Measurements from ENCODE around the gene PCDHGA3. TPM values are rescaled to one million over a fixed set of nuclear protein-coding genes. Genes with fewer than 3 reads are reported as not detected.
"Not testable (repeated sequence)": the region's sequence is repeated elsewhere in the genome, so short reads cannot be mapped to it uniquely, and the experiment has no call there.

Gene PCDHGA3
- polyA plus RNA-seq, 1 of the 3 experiments (the other 2 are of a cell fraction) = 0.33 TPM

DNA sequence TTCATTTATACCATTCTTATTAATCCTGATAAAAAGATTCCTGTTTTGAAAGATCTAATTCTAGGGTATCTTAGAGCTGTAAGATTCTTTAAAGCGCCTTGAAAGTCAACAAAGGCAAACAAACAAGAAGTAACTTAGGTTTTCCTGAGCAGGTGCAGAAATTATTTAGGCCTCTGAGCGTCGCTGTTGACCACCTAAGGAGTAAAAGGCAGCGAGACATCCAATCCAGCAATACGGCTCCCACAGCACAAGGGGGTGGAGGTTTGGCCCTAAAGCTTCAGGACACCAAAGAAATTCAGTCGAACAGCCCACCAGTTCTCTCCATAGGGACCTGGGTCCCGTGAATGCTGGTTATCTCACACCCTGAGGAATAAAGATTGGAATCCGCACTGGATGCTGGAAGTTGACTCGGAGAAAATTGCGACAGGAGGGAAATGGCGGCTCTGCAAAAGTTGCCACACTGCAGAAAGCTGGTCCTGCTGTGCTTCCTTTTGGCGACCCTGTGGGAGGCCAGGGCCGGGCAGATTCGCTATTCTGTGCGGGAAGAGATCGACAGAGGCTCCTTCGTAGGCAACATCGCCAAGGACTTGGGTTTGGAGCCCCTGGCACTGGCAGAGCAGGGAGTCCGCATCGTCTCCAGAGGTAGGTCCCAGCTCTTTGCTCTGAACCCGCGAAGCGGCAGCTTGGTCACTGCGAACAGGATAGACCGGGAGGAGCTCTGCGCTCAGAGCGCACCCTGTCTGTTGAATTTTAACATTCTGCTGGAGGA is 4.9 kb upstream of the PCDHGA3 start, which contains the start of gene PCDHGA2:
Gene PCDHGA2 (plus strand): TSS at position 223 of the 769 bp plus-strand sequence.
- Histone ChIP-seq H2AFZ (ENCODE audit: low read depth) (no peak within 1 kb of the TSS), H3K4me3 (ENCODE audit: low read depth in 2 of 2, low read length in 1 of 2) (peak within 1 kb of the TSS in 1 of 2 experiments; percentile 17; a peak in 1 of 4 replicates), H3K9ac (no peak within 1 kb of the TSS), H3K27me3 (ENCODE audit: insufficient read depth) (no peaks in the 10 kb centered on the region), H3F3A (replicated peaks; ENCODE audit: insufficient read depth) (no peaks in the 10 kb centered on the region), H3K36me3 (replicated peaks in 1 of 2; ENCODE audit: control insufficient read depth in 1 of 2, insufficient read depth in 2 of 2, low read length in 1 of 2) (no peaks in the 10 kb centered on the region), H3K4me1 (ENCODE audit: control insufficient read depth in 1 of 2, insufficient read depth in 2 of 2, low read depth in 1 of 2, low read length in 1 of 2) (no peaks in the 10 kb centered on the region), H3K9me3 (peaks cover 14% of the 10 kb centered on the region), H3K9me2 (no peaks in the 10 kb centered on the region), H3K4me2 (no peak within 1 kb of the TSS), H3K27ac (ENCODE audit: low read depth in 2 of 2, low read length in 1 of 2) (no peak within 1 kb of the TSS), H4K20me1 (ENCODE audit: insufficient read depth) (no peaks in the 10 kb centered on the region), H3K79me2 (ENCODE audit: insufficient read depth) (no peaks in the 10 kb centered on the region)
- ChIA-PET CTCF (interaction anchor here (0.6 to 2.9 kb wide), 14 partner anchors 9 to 254 kb away, joined by 3 to 11 read pairs (median 5); partner anchors contain the start of genes PCDHB14, PCDHGA1 and TAF7), POLR2A (interaction anchor here (0.7 kb wide), 1 partner anchor 225 kb away, joined by 4 read pairs; no protein-coding TSS in a partner anchor)
- TF ChIP-seq NRF1 (IDR thresholded peaks at IDR 0.05; ENCODE audit: low read depth, low read length) (no peak), SIN3A (IDR thresholded peaks at IDR 0.05; ENCODE audit: borderline replicate concordance, low read depth, low read length) (no peak), ELF1 (IDR thresholded peaks at IDR 0.05) (no peak), EP300 (IDR thresholded peaks at IDR 0.05; ENCODE audit: borderline replicate concordance in 1 of 2, low read depth in 1 of 2, low read length in 1 of 2) (no peak), REST (IDR thresholded peaks at IDR 0.05; ENCODE audit: low read depth, low read length) (no peak), GABPA (IDR thresholded peaks at IDR 0.05; ENCODE audit: low read depth) (no peak), MEF2A (IDR thresholded peaks at IDR 0.05; ENCODE audit: borderline replicate concordance, low read depth) (no peak), TEAD4 (IDR thresholded peaks at IDR 0.05; ENCODE audit: borderline replicate concordance, insufficient read depth) (no peak), RAD21 (IDR thresholded peaks at IDR 0.05; ENCODE audit: low read length) (peak; percentile 47), CTCF (IDR thresholded peaks at IDR 0.05) (peak; percentile 43), NFIC (IDR thresholded peaks at IDR 0.05; ENCODE audit: borderline replicate concordance) (no peak), RXRA (IDR thresholded peaks at IDR 0.05; ENCODE audit: borderline replicate concordance, low read depth) (no peak)
- TF ChIP-seq, protein P1, sequence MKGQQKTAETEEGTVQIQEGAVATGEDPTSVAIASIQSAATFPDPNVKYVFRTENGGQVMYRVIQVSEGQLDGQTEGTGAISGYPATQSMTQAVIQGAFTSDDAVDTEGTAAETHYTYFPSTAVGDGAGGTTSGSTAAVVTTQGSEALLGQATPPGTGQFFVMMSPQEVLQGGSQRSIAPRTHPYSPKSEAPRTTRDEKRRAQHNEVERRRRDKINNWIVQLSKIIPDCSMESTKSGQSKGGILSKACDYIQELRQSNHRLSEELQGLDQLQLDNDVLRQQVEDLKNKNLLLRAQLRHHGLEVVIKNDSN (IDR thresholded peaks at IDR 0.05; ENCODE audit: borderline replicate concordance, low read depth) = no peak
- TF ChIP-seq, protein P2, sequence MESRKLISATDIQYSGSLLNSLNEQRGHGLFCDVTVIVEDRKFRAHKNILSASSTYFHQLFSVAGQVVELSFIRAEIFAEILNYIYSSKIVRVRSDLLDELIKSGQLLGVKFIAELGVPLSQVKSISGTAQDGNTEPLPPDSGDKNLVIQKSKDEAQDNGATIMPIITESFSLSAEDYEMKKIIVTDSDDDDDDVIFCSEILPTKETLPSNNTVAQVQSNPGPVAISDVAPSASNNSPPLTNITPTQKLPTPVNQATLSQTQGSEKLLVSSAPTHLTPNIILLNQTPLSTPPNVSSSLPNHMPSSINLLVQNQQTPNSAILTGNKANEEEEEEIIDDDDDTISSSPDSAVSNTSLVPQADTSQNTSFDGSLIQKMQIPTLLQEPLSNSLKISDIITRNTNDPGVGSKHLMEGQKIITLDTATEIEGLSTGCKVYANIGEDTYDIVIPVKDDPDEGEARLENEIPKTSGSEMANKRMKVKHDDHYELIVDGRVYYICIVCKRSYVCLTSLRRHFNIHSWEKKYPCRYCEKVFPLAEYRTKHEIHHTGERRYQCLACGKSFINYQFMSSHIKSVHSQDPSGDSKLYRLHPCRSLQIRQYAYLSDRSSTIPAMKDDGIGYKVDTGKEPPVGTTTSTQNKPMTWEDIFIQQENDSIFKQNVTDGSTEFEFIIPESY (IDR thresholded peaks at IDR 0.05; ENCODE audit: borderline replicate concordance, low read depth) = no peak
- 51% methylated on average over 16 of the region's 27 CpGs for WGBS (ENCODE audit: low lambda C conversion rate)
- peak; percentile 46 for DNase-seq

- H4K20me1 ChIP-seq (ENCODE audit: insufficient read depth); H3K27ac ChIP-seq (ENCODE audit: low read depth in 2 of 2, low read length in 1 of 2); H3K9me2 ChIP-seq; H3K36me3 ChIP-seq (replicated peaks in 1 of 2; ENCODE audit: control insufficient read depth in 1 of 2, insufficient read depth in 2 of 2, low read length in 1 of 2); H3K9me3 ChIP-seq; H3K4me2 ChIP-seq; H3K27me3 ChIP-seq (ENCODE audit: insufficient read depth); H3F3A ChIP-seq (replicated peaks; ENCODE audit: insufficient read depth); H3K79me2 ChIP-seq (ENCODE audit: insufficient read depth); POLR2A ChIA-PET; H3K4me1 ChIP-seq (ENCODE audit: control insufficient read depth in 1 of 2, insufficient read depth in 2 of 2, low read depth in 1 of 2, low read length in 1 of 2); H3K4me3 ChIP-seq (ENCODE audit: low read depth in 2 of 2, low read length in 1 of 2); H3K9ac ChIP-seq; DNase-seq; H2AFZ ChIP-seq (ENCODE audit: low read depth): not testable (repeated sequence)
- CTCF ChIA-PET = interaction anchor here (2.9 kb wide), 1 partner anchor 217 kb away, joined by 11 read pairs; no protein-coding TSS in a partner anchor
- WGBS (ENCODE audit: low lambda C conversion rate) = 61% methylated on average over 27 of the region's 45 CpGs
Measured at GRCh38 chr5:141340781-141341354, 2.8 kb upstream of the PCDHGA3 start.

Data from SK-N-SH (cell line).